Ascending aorta (tissue), 2 donors: ENCODE data around the gene PLXNA2. TPM values are rescaled to one million over a fixed set of nuclear protein-coding genes. Genes with fewer than 3 reads are reported as not detected.

Experiments used
- DNase-seq, 2 donors: peaks; one replicate each; pipeline ENCODE4 v3.0.0-alpha.2; 2019; ENCODE audit warnings: low spot score in 2 of 2
- H3K27ac ChIP-seq, 2 donors: fragments of 200-600 bp; sonication (generic); one replicate each; pipeline ENCODE4 v1.5.1; 2016 to 2017; ENCODE audit warnings: mild to moderate bottlenecking in 1 of 2
- H3K27me3 ChIP-seq: fragments of 200-600 bp; sonication (generic); one replicate; pipeline ENCODE4 v1.5.1; 2017
- H3K36me3 ChIP-seq, 2 donors: fragments of 200-600 bp; sonication (generic); one replicate each; pipeline ENCODE4 v1.5.1; 2016
- H3K4me1 ChIP-seq, 2 donors: fragments of 200-600 bp; sonication (generic); one replicate each; pipeline ENCODE4 v1.5.1; 2016 to 2017; ENCODE audit warnings: mild to moderate bottlenecking in 1 of 2
- H3K4me3 ChIP-seq, 2 donors: fragments of 200-600 bp; sonication (generic); one replicate each; pipeline ENCODE4 v1.5.1; 2016 to 2017; ENCODE audit warnings: mild to moderate bottlenecking in 1 of 2
- H3K9me3 ChIP-seq, 2 donors: fragments of 200-600 bp; sonication (generic); one replicate each; pipeline ENCODE4 v1.5.1; 2016
- intact Hi-C: fragments of 100-400 bp; cut with DNase I; formaldehyde crosslinking; loops from one replicate; pipeline ENCODE4 v1.15.1; 2023
- total RNA-seq: library from RNA; depleted of rRNA; stranded (reverse); fragments of >200 nt; gene quantifications from one replicate; pipeline ENCODE4 v1.1.0, GENCODE V29; 2016
- TF ChIP-seq, protein P1 (sequence below), 3 experiments: fragments of 200-600 bp in 2 of 3; fragments of 450-650 bp in 1 of 3; sonication (generic) in 2 of 3; IDR thresholded peaks; one replicate each; pipeline ENCODE4 v1.5.1; 2016 to 2019; ENCODE audit warnings: antibody characterized with exemption in 3 of 3, mild to moderate bottlenecking in 1 of 3, moderate library complexity in 1 of 3

The PLXNA2 gene
- total RNA-seq, 1 donor from 2014 or later = 33.0 TPM

DNA sequence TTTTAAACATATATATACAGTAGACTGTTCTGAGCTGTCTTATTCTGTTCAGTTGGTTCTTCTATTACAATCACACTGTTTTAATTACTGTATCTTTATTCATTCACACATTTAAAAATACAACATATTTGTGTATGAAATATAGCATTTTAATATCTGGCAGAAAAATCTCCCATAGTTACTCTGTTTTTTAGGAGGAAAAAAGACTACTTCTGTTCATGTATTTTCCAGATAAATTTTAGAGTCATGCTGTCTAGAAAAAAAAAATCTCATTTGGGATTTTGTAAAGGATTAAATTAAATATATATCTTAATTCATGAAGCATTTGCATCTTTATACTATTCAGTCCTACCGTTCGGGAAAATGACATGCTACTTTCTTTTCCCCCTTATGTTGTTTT is 231.5 kb downstream of the PLXNA2 start:
- intact Hi-C loops = no loop called here
- H3K36me3 ChIP-seq = no peaks in the 10 kb centered on the region

DNA sequence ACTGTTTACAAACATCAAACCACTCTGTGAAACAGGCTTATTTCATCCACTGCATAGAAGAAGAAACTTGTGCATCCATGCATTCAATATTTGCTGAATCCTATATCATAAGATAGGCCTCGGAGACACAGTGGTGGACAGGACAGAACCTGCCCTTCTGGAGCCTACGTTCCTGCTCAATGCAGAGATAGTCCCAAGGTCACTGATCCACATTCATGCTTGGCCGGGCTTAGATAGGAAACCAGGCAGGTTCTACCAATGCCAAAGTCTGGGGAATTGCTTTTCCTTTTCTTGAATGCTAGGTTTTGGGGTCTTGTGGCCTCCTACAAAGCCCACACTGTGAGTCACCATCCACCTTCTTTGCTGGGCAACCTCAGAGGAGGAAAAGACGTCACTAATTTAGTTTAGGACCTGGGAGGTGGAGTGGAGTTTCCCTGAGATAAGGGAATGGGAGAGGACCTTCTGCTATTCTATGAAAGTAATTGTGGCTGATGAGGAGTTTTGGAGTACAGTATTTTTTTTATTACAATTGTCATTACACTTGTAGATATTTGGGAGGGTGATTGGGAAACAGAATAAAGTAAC is 233.6 kb downstream of the PLXNA2 start:
- peak in 1 of 2 donors; percentile 11 for DNase-seq
- intact Hi-C loops = no loop called here
- H3K9me3 ChIP-seq = no peaks in the 10 kb centered on the region

More for the DNA sequence above, 231.5 kb downstream of the PLXNA2 start:
- no peaks in the 10 kb centered on the region for H3K9me3 ChIP-seq
- TF ChIP-seq, protein P1, sequence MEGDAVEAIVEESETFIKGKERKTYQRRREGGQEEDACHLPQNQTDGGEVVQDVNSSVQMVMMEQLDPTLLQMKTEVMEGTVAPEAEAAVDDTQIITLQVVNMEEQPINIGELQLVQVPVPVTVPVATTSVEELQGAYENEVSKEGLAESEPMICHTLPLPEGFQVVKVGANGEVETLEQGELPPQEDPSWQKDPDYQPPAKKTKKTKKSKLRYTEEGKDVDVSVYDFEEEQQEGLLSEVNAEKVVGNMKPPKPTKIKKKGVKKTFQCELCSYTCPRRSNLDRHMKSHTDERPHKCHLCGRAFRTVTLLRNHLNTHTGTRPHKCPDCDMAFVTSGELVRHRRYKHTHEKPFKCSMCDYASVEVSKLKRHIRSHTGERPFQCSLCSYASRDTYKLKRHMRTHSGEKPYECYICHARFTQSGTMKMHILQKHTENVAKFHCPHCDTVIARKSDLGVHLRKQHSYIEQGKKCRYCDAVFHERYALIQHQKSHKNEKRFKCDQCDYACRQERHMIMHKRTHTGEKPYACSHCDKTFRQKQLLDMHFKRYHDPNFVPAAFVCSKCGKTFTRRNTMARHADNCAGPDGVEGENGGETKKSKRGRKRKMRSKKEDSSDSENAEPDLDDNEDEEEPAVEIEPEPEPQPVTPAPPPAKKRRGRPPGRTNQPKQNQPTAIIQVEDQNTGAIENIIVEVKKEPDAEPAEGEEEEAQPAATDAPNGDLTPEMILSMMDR (IDR thresholded peaks at IDR 0.05) = no peak
- no peak for DNase-seq
- H3K4me1 ChIP-seq = no peaks in the 10 kb centered on the region
- no peak overlapping the region for H3K4me3 ChIP-seq
- H3K27me3 ChIP-seq = no peaks in the 10 kb centered on the region
- H3K27ac ChIP-seq = no peak overlapping the region

DNA sequence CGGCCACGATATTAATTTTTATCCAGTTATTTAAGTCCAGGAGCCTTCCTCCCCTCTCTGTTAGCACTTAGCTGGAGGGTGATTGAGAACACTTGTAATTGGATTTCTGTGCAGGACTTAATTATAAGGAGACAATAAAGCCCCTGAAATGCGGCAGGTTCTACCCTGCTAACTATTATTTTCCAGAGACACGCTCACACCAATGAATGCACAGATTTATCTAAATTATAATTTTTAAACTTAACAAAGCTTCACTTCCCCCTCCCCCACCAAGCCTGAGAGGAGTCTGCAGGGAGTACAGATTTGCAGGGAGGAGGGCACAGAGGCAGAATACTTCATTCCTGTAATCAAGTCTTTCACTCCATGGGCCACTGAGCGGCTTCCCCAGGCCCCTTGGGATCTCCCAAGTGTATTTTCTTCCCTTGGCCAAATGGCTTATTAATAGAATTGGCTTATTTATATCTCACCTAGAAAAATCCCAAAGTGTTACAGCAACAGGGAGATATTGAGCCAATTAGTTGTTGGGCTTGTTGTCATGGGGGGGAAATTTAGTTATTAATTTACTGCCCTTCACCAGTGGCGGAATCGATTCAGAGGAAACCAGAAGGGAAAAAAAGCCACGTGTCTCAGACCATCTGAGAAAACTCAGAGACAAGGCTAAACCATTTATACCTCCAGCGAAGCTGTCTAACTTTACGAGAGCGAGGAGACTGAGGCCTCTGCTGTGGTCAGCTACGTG is 234.3 kb downstream of the PLXNA2 start:
- TF ChIP-seq, protein P1 (IDR thresholded peaks at IDR 0.05) = no peak
- intact Hi-C loops = no loop called here
- Histone ChIP-seq H3K4me1 (no peaks in the 10 kb centered on the region), H3K4me3 (no peak overlapping the region), H3K9me3 (no peaks in the 10 kb centered on the region), H3K27ac (no peak overlapping the region), H3K36me3 (no peaks in the 10 kb centered on the region), H3K27me3 (no peaks in the 10 kb centered on the region)
- DNase-seq = peak in 1 of 2 donors; percentile 24

More for the DNA sequence above, 233.6 kb downstream of the PLXNA2 start:
- H3K36me3 ChIP-seq = no peaks in the 10 kb centered on the region
- H3K27ac ChIP-seq = no peak overlapping the region
- no peaks in the 10 kb centered on the region for H3K4me1 ChIP-seq
- H3K27me3 ChIP-seq = no peaks in the 10 kb centered on the region
- TF ChIP-seq, protein P1 (IDR thresholded peaks at IDR 0.05) = no peak
- H3K4me3 ChIP-seq = no peak overlapping the region

DNA sequence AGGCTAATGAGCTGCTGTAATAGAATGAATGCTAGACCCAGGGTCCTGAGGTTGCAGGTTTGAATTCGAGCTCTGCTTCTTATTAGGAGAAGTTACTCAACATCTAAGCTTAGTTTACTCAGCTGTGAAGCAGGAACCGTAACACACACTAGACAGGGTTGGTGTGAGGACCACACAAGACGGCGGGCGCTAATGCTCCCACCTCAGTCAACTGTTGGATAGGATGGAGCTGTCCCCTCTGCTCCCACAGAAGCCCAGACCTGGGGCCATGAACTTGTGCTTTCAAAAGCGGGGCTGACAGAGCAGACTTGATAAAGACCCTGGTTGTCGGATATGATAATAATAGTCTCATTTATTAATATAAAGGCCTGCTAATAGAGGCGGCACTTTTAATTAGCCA is 234.9 kb downstream of the PLXNA2 start:
- Histone ChIP-seq H3K27me3 (no peaks in the 10 kb centered on the region), H3K9me3 (no peaks in the 10 kb centered on the region), H3K36me3 (no peaks in the 10 kb centered on the region), H3K4me1 (no peaks in the 10 kb centered on the region), H3K27ac (no peak overlapping the region), H3K4me3 (no peak overlapping the region)
- DNase-seq = peak in 1 of 2 donors; percentile 51
- TF ChIP-seq, protein P1 (IDR thresholded peaks at IDR 0.05) = no peak
- intact Hi-C loops = no loop called here

DNA sequence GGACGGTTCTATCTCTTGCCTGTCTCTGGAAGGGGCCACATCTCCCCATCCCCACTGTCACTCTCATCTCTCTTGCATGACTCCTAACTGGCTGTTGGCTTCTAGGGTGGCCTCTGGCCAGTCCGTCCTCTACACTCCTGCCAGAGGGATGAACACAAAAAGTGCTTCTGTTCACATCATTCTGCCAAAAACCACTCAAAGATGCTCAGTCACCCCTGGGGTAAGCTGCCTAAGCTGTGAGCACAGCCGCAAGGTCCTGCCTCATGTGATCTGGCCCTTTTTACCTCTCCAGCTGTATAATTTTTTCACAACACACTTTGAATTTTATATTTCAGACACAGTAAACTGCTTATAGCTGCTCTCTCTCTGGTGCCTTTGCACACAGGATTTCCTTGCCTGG is 235.7 kb downstream of the PLXNA2 start:
- Histone ChIP-seq H3K4me1 (no peaks in the 10 kb centered on the region), H3K9me3 (no peaks in the 10 kb centered on the region), H3K4me3 (no peak overlapping the region), H3K27ac (no peak overlapping the region), H3K27me3 (no peaks in the 10 kb centered on the region), H3K36me3 (no peaks in the 10 kb centered on the region)
- intact Hi-C loops = no loop called here
- DNase-seq = peak in 1 of 2 donors; percentile 34
- TF ChIP-seq, protein P1 (IDR thresholded peaks at IDR 0.05) = no peak
